Right cardiac atrium (tissue), 5 donors: ENCODE data around the gene ZEB1. TPM values are rescaled to one million over a fixed set of nuclear protein-coding genes. Genes with fewer than 3 reads are reported as not detected.

Experiments
- ATAC-seq, 2 donors: fragments of 200-7000 bp; cut with Tn5 transposase; one replicate each; pipeline versions ENCODE4 v1.8.0 to v1.9.1; 2020; ENCODE audit warnings: moderate library complexity in 2 of 2, mild to moderate bottlenecking in 1 of 2
- DNase-seq, 3 donors: peaks; one replicate each; pipeline ENCODE4 v3.0.0-alpha.2; 2020
- H3K27ac ChIP-seq: one replicate; pipeline ENCODE4 v1.5.1; 2013; ENCODE audit warnings: mild to moderate bottlenecking, low read length, control low read depth, moderate library complexity
- H3K27me3 ChIP-seq: one replicate; pipeline ENCODE4 v1.6.1; 2013; ENCODE audit not compliant: control insufficient read depth, insufficient read depth
- H3K4me1 ChIP-seq: one replicate; pipeline ENCODE4 v1.6.1; 2013; ENCODE audit warnings: low read length; ENCODE audit not compliant: control insufficient read depth, insufficient read depth
- H3K4me3 ChIP-seq: one replicate; pipeline ENCODE4 v1.5.1; 2013; ENCODE audit warnings: low read length, control low read depth
- H3K9me3 ChIP-seq: one replicate; pipeline ENCODE4 v1.6.1; 2013; ENCODE audit warnings: low read length; ENCODE audit not compliant: control insufficient read depth
- WGBS: extraction: QIAGEN DNeasy Blood & Tissue Kit; methylation state at CpG from one replicate; pipeline ENCODE4 v1.1.7; 2013; 5-methylcytosine and 5-hydroxymethylcytosine counted together
- intact Hi-C, 4 donors: fragments of 100-400 bp; cut with DNase I; formaldehyde crosslinking; loops; one replicate each; pipeline versions ENCODE4 v1.11.0 to v1.14.0; 2022 to 2023
- polyA plus RNA-seq: library from polyadenylated mRNA; stranded (reverse); fragments of 200-250 nt; gene quantifications from one replicate; pipeline ENCODE4 v1.2.3, GENCODE V29; 2013
- total RNA-seq, 4 donors: library from RNA; stranded (reverse); fragmentation: NEBNext Ultra II Directional; extraction: Animal tissue kit (Norgen Biotek cat#: 25700); gene quantifications; one replicate each; pipeline ENCODE4 v1.2.1, GENCODE V29; 2021
- donor health status: healthy with polysubstance abuse.
- donor health status: DM: no; HTN: yes; CAD: no.
- donor health status: DM: no; HTN: no; CAD: no.
- donor health status: DM: no; HTN: yes; CAD: no; lungs with severe emphysema.
- donor health status: DM: yes; HTN: yes; CAD: no.

The ZEB1 gene
- total and polyA plus RNA-seq, 5 donors = 13.9 to 72.8 (median 67.0) TPM

DNA sequence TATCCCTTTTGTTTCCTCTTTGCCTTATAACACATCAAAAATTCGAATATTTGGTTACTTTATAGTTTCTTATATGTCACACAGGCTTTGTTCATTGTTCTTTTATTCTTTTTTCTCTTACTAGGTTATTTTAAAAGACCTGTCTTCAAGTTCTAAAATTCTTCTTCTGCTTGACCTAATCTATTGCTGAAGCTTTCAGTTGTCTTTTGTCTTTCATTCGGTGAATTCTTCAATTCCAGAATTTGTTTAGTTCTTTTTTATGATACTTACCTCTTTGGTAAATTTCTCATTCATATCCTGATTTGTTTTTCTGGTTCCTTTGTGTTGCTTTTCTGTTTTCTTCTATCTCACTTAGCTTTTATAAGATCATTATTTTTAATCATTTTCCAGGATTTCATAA lies 188.4 kb downstream of the ZEB1 start:
- Histone ChIP-seq H3K9me3 (no peaks in the 10 kb centered on the region), H3K4me1 (no peaks in the 10 kb centered on the region), H3K27me3 (no peaks in the 10 kb centered on the region), H3K27ac (no peak overlapping the region), H3K4me3 (no peak overlapping the region)
- intact Hi-C loops = no loop called here
- ATAC-seq (no peak), DNase-seq (no peak)
- 89% methylated on average over 2 of the region's 2 CpGs for WGBS

DNA sequence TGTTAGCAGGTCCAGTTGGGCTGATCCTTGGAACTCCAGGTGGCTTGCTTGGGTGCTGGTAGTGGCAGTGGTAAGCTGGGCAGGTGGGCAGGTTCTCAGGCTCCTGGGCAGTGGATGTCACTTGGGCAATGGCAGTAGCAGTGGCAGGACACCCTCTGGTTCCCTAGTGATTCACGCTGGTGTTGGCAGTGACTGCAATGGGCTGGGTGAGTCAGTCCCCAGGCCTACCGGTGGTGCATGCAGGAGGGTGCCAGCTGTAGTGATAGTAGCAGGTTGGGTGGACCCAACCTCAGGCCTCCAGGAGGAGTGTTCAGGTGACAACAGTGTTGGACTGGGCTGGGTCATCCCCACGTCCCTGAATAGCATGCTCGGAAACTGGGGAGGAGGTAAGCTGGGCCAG lies 189.2 kb downstream of the ZEB1 start:
- peak in 1 of 3 donors; percentile 25 for DNase-seq
- intact Hi-C loops = no loop called here
- H3K27ac ChIP-seq = no peak overlapping the region

DNA sequence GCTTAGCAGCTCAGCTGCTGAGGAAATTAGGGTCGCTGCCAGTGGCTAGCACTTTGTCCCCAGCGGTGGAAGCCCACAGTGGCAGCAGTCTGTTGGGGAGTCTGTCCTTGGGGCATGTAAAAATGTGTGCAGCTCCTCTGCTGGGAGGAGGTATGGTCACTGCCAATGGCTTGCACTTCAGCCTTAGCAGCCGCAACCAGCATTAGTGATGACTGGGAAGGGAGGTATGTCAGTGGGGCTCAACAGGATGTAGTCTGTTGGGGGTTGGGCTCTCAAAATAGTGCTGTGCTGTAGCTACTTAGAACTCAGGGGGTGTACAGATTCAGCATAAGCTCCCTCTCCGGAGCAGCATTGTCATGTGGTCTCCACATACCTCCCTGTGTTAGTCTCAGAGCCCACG lies 189.9 kb downstream of the ZEB1 start:
- Histone ChIP-seq H3K27me3 (no peaks in the 10 kb centered on the region), H3K9me3 (no peaks in the 10 kb centered on the region), H3K4me1 (peaks cover 1% of the 10 kb centered on the region), H3K4me3 (no peak overlapping the region), H3K27ac (no peak overlapping the region)
- ATAC-seq = no peak
- intact Hi-C loops = no loop called here
- DNase-seq = no peak
- WGBS = 97% methylated on average over 5 of the region's 5 CpGs

More for the DNA sequence above, 189.2 kb downstream of the ZEB1 start:
- Histone ChIP-seq H3K9me3 (no peaks in the 10 kb centered on the region), H3K4me3 (no peak overlapping the region), H3K4me1 (peaks cover 1% of the 10 kb centered on the region), H3K27me3 (no peaks in the 10 kb centered on the region)
- 98% methylated on average over 4 of the region's 4 CpGs for WGBS
- ATAC-seq = no peak

DNA sequence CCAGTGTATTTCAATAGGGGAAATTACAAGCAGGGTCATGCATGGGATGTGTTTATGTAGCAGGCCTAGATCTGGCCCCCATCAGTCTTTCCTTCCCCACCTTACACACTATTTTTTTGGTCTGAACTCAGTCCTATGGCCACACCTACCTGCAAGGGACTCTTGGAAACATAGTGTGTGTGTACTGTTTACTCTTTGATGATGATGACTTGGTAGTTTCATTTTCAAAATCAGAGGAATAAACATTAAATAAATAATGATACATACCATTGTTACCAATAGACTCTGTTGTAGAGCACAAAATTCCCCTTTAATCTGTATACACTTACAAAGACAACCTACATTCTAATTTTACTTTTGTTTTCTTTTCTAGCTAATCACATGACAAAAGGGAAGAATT lies 191.0 kb downstream of the ZEB1 start:
- DNase-seq (no peak), ATAC-seq (no peak)
- intact Hi-C loops = no loop called here
- peaks cover 1% of the 10 kb centered on the region for H3K4me1 ChIP-seq
- no peak overlapping the region for H3K27ac ChIP-seq
- H3K27me3 ChIP-seq = no peaks in the 10 kb centered on the region
- H3K4me3 ChIP-seq = no peak overlapping the region
- no peaks in the 10 kb centered on the region for H3K9me3 ChIP-seq

DNA sequence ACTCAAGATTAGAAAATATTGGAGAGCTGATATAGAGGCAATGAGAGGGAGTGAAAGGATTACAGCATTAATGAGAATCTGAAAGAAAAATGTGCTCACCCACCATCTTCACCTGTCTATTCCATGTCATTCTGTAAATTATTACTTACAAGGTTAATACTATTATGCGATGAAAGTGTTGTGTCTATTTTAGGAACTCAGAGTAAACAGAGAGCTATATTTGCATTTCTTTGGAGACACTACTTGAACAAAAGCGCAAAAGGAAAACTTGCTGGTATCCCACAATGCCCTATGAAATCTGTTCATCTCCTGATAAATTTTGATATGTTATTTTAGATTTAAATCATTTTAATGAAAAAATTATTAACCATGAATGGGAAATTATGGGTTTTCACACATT lies 196.1 kb downstream of the ZEB1 start:
- Histone ChIP-seq H3K9me3 (no peaks in the 10 kb centered on the region), H3K4me1 (peaks cover 1% of the 10 kb centered on the region), H3K4me3 (no peak overlapping the region), H3K27ac (no peak overlapping the region), H3K27me3 (no peaks in the 10 kb centered on the region)
- intact Hi-C loops = no loop called here
- WGBS = 69% methylated on average over 2 of the region's 2 CpGs
- ATAC-seq (no peak), DNase-seq (no peak)

DNA sequence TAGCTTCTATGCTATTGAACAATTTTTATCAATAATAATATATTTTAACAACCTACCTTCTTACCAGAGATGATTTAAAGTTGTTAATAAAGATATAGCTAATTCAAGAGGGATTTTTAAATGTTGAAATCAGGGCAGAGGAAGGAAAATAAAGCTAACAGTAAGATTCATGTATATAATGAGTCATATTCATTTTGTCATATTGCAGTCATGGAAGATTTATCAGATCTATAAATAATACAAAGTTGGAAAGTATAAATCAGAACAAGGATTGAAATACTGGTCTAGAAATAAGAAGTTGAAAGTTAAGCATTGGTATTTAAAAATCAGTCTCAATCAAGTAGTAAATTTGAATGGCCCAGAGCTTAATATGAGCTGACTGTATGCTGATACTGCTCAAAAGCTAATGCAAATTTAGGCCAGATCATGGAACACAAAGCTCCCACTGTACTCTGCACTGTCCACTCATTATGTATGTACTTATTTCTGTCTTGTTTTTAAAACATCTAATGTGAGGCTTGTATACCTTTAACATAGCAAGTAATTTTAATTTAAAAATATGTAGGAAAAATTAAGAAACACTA lies 196.9 kb downstream of the ZEB1 start:
- Histone ChIP-seq H3K4me3 (no peak overlapping the region), H3K27ac (no peak overlapping the region), H3K9me3 (no peaks in the 10 kb centered on the region), H3K4me1 (peaks cover 1% of the 10 kb centered on the region), H3K27me3 (no peaks in the 10 kb centered on the region)
- ATAC-seq (no peak), DNase-seq (no peak)
- intact Hi-C loops = no loop called here

DNA sequence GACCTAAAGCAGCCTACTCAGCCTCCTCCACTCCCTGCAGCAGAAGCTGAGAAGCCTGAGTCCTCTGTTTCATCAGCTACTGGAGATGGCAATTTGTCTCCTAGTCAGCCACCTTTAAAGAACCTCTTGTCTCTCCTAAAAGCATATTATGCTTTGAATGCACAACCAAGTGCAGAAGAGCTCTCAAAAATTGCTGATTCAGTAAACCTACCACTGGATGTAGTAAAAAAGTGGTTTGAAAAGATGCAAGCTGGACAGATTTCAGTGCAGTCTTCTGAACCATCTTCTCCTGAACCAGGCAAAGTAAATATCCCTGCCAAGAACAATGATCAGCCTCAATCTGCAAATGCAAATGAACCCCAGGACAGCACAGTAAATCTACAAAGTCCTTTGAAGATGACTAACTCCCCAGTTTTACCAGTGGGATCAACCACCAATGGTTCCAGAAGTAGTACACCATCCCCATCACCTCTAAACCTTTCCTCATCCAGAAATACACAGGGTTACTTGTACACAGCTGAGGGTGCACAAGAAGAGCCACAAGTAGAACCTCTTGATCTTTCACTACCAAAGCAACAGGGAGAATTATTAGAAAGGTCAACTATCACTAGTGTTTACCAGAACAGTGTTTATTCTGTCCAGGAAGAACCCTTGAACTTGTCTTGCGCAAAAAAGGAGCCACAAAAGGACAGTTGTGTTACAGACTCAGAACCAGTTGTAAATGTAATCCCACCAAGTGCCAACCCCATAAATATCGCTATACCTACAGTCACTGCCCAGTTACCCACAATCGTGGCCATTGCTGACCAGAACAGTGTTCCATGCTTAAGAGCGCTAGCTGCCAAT lies 202.2 kb downstream of the ZEB1 start:
- DNase-seq = no peak
- no peak for ATAC-seq
- no peaks in the 10 kb centered on the region for H3K4me1 ChIP-seq
- intact Hi-C loops = no loop called here
- no peaks in the 10 kb centered on the region for H3K27me3 ChIP-seq
- no peak overlapping the region for H3K4me3 ChIP-seq
- no peaks in the 10 kb centered on the region for H3K9me3 ChIP-seq
- no peak overlapping the region for H3K27ac ChIP-seq
- over 99% methylated on average over 4 of the region's 4 CpGs for WGBS

DNA sequence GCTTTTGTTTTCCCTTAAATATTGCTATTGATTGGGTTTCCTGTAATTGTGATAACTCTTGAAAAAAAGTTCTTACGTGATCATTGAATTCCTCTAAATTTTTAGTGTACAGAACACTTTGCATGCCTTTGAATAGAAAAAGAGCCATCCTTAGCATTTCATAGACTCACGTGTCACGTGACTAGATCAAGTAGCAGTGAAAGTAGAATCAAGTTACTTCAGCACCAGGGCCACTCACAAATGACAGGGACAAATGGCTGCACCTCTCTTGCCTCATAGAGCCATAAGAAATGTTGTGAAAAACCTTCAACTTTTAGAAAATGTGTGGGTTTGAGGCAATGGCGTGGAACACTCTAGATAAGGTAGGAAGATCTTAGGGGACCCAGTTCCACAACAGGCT lies 203.8 kb downstream of the ZEB1 start:
- no peak overlapping the region for H3K4me3 ChIP-seq
- H3K27me3 ChIP-seq = no peaks in the 10 kb centered on the region
- H3K27ac ChIP-seq = no peak overlapping the region
- no peak for DNase-seq
- intact Hi-C loops = no loop called here
- WGBS = 96% methylated on average over 4 of the region's 4 CpGs
- no peaks in the 10 kb centered on the region for H3K9me3 ChIP-seq
- no peaks in the 10 kb centered on the region for H3K4me1 ChIP-seq
- no peak for ATAC-seq

DNA sequence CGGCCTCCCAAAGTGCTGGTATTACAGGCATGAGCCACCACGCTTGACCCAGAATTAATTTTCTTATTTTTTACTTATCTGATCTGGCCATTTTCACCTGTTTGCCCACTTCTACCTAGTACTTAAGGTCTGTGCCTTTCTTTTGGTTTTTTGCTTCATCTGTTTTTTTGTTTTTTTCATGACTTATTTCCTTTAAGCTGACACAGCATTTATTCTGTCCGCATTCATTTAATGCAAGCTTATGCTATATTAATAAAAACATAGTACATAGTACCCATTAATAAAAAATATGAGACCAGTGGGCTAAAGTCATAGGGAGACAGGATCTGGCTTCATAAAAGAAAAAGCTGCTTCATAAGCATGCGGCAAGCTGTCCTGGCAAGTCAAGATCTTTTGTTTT lies 205.4 kb downstream of the ZEB1 start:
- Histone ChIP-seq H3K4me1 (no peaks in the 10 kb centered on the region), H3K27ac (no peak overlapping the region), H3K4me3 (no peak overlapping the region), H3K27me3 (no peaks in the 10 kb centered on the region), H3K9me3 (no peaks in the 10 kb centered on the region)
- 98% methylated on average over 4 of the region's 4 CpGs for WGBS
- ATAC-seq (no peak), DNase-seq (no peak)
- intact Hi-C loops = no loop called here

DNA sequence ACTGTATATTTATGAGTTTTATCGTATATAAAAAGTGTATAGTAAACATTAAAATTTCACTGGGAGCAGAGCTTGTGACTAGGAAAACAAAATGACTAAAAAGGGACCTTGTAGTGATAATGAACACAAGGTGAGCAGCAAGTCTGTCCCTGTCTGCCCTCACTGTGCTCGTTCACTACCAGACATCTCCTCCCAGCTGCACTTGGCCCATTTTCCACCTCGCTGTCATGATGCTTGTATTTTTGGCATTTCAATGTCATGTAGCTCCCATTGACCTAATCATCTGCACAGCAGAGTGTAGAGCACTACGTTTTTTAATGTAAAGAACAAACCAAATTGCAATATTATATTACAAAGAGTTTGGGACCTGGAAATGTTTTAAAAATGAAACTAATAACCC lies 207.2 kb downstream of the ZEB1 start:
- no peaks in the 10 kb centered on the region for H3K9me3 ChIP-seq
- intact Hi-C loops = no loop called here
- H3K27me3 ChIP-seq = no peaks in the 10 kb centered on the region
- no peak for ATAC-seq
- DNase-seq = no peak
- H3K27ac ChIP-seq = no peak overlapping the region
- 67% methylated on average over 4 of the region's 4 CpGs for WGBS
- no peak overlapping the region for H3K4me3 ChIP-seq
- H3K4me1 ChIP-seq = peaks cover 3% of the 10 kb centered on the region

DNA sequence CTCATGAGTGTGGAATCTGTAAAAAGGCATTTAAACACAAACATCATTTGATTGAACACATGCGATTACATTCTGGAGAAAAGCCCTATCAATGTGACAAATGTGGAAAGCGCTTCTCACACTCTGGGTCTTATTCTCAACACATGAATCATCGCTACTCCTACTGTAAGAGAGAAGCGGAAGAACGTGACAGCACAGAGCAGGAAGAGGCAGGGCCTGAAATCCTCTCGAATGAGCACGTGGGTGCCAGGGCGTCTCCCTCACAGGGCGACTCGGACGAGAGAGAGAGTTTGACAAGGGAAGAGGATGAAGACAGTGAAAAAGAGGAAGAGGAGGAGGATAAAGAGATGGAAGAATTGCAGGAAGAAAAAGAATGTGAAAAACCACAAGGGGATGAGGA lies 207.7 kb downstream of the ZEB1 start:
- WGBS = 80% methylated on average over 11 of the region's 11 CpGs
- no peaks in the 10 kb centered on the region for H3K27me3 ChIP-seq
- DNase-seq (peak in 2 of 3 donors; percentile 32 to 37), ATAC-seq (peak in 1 of 2 donors; percentile 45)
- intact Hi-C loops = no loop called here
- peaks cover 3% of the 10 kb centered on the region for H3K4me1 ChIP-seq
- H3K4me3 ChIP-seq = no peak overlapping the region
- no peak overlapping the region for H3K27ac ChIP-seq
- no peaks in the 10 kb centered on the region for H3K9me3 ChIP-seq
